Immature natural killer cell (primary cell): ENCODE measurements around the gene SPATS2. TPM values are rescaled to one million over a fixed set of nuclear protein-coding genes. Genes with fewer than 3 reads are reported as not detected.

Source experiments
- DNase-seq, 3 donors: peaks; one replicate each; pipeline ENCODE4 v3.0.0; 2022; ENCODE audit warnings: mixed read lengths in 1 of 3
- H3K27ac Mint-ChIP-seq, 6 donors: one replicate each; pipeline ENCODE4 v1.8.0; 2020; ENCODE audit warnings: mixed read lengths in 6 of 6, mild to moderate bottlenecking in 5 of 6, inconsistent platforms in 4 of 6, moderate library complexity in 3 of 6
- H3K27me3 Mint-ChIP-seq, 3 donors: one replicate each; pipeline ENCODE4 v1.8.0; 2020 to 2021; ENCODE audit warnings: low read depth in 3 of 3, mild to moderate bottlenecking in 3 of 3, mixed read lengths in 3 of 3, moderate library complexity in 3 of 3, inconsistent platforms in 1 of 3
- H3K36me3 Mint-ChIP-seq, 3 donors: one replicate each; pipeline ENCODE4 v1.8.0; 2020; ENCODE audit warnings: mixed read lengths in 3 of 3, inconsistent platforms in 2 of 3, mild to moderate bottlenecking in 2 of 3
- H3K4me1 Mint-ChIP-seq, 2 donors: one replicate each; pipeline ENCODE4 v1.8.0; 2020; ENCODE audit warnings: inconsistent platforms in 2 of 2, mild to moderate bottlenecking in 2 of 2, mixed read lengths in 2 of 2, moderate library complexity in 1 of 2
- H3K4me3 Mint-ChIP-seq, 5 donors: one replicate each; pipeline ENCODE4 v1.8.0; 2020; ENCODE audit warnings: mild to moderate bottlenecking in 5 of 5, mixed read lengths in 5 of 5, inconsistent platforms in 3 of 5, moderate library complexity in 3 of 5
- H3K9me3 Mint-ChIP-seq, 6 donors: one replicate each; pipeline ENCODE4 v1.8.0; 2020; ENCODE audit warnings: mild to moderate bottlenecking in 6 of 6, mixed read lengths in 6 of 6, inconsistent platforms in 4 of 6, moderate library complexity in 3 of 6
- polyA plus RNA-seq, 3 donors: library from polyadenylated mRNA; unstranded; fragments of 300-500 nt; fragmentation: Illumina TruSeq; gene quantifications; one replicate each; pipeline ENCODE4 v1.2.3, GENCODE V29; 2021

SPATS2 gene
- polyA plus RNA-seq, 3 donors from 2014 or later, result 3.1 to 10.8 TPM; not detected in 1

DNA sequence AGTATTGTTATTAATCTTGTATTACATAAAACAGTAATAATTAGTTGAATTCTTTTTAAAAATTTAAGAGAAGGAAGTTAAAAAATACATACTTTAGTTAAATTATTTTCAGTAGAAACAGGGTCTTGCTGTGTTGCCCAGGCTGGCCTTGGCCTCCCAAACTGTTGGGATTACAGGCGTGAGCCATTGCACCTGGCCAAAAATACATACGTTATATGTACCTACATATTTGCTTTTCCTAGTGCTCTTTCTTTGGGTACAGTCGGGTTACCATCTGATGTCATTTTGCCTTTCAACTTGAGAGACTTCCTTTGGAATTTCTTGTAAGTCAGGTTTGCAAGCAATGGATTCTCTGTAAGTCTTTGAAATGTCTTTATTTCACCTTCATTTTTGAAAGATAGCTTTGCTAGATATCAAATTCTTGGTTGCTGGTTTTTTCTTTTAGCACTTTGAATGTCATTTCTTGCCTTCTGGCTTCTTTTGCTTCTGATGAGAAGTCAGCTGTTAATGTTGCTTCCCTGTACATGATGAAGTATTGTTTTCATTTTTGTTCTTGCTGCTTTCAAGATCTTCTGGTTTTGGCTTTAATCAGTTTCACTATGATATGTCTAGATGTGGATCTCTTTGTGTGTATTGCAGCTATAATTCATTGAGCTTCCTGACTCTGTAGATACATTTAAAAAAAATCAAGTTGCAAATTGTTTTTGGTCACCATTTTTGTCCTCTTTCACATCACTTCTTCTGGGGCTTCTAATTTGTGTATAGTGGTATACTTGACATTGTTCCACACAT is 84.4 kb downstream of the SPATS2 start:
- H3K4me1 Mint-ChIP-seq, result no peaks in the 10 kb centered on the region
- no peaks in the 10 kb centered on the region for H3K9me3 Mint-ChIP-seq
- H3K27me3 Mint-ChIP-seq, result peaks cover 0 to 3% (median 0%) of the 10 kb centered on the region in 3 donors
- no peak overlapping the region for H3K4me3 Mint-ChIP-seq
- no peak overlapping the region for H3K27ac Mint-ChIP-seq
- H3K36me3 Mint-ChIP-seq, result peaks cover 0 to 4% (median 0%) of the 10 kb centered on the region in 3 donors
- DNase-seq, result no peak

DNA sequence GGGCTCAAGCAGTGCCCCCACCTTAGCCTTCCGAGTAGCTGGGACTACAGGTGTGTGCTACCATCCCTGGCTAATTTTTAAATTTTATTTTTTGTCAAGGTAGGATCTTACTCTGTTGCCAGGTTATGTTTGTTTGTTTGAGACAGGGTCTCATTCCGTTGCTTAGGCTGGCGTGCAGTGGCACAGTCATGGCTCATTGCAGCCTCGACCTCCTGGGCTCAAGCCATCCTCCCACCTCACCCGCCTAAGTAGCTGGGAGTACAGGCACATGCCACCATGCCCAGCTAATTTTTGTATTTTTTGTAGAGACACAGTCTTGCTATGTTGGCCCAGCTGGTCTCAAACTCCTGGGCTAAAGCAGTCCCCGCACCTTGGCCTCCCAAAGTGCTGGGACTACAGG is 88.2 kb downstream of the SPATS2 start:
- DNase-seq, result no peak
- Mint-ChIP-seq H3K36me3 (peaks cover 0 to 4% (median 4%) of the 10 kb centered on the region in 3 donors), H3K27me3 (no peaks in the 10 kb centered on the region), H3K9me3 (peaks cover 0 to 2% (median 0%) of the 10 kb centered on the region in 6 donors), H3K4me1 (no peaks in the 10 kb centered on the region), H3K27ac (no peak overlapping the region), H3K4me3 (no peak overlapping the region)

DNA sequence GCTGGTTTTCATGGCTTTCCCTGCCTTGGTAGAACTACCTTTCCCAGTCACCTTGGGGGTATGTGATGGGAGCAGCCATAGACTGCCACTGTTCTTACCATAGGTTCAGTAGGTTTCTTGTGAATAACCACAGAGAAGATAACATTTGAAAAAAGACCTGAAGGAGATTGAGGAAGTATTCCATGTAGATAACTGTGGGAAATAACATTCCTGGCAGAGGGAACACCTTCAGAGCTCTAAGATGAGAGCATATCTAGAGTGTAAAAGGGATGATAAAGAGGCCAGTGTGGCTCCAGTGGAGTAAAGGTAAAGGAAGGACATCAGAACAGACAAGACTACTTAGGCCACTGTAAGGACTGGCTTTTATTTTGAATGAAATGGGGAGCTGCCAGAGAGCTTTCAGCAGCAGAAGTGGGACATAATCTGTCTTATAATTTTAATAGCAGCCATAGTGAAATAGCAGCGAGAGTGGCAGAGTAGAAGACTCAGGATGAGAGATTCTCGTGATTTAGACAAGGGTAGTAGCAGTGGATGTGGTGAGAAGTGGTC is 88.9 kb downstream of the SPATS2 start:
- H3K27me3 Mint-ChIP-seq, result no peaks in the 10 kb centered on the region
- peaks cover 4 to 5% (median 4%) of the 10 kb centered on the region in 3 donors for H3K36me3 Mint-ChIP-seq
- H3K27ac Mint-ChIP-seq, result no peak overlapping the region
- no peak overlapping the region for H3K4me3 Mint-ChIP-seq
- DNase-seq, result no peak
- H3K4me1 Mint-ChIP-seq, result no peaks in the 10 kb centered on the region
- peaks cover 0 to 2% (median 0%) of the 10 kb centered on the region in 6 donors for H3K9me3 Mint-ChIP-seq

DNA sequence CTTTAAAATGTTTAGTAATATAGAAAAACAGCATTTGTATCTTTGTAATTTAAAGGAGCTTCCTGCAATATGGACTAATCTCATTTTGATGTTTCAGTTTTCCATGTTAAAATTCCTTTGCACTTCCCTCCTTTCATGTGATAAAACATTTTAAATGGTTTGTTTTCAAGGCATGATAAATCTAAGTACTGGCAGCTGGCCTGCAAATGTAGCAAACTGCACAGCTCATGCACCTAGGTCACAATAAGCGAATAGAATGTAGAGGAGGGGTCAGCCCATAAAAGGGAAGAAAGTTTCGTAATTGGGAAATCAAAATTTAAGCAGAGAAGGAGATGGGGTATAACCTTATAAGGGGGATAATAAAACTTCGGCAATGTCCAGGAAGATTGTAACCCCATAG is 91.6 kb downstream of the SPATS2 start:
- H3K27ac Mint-ChIP-seq, result no peak overlapping the region
- no peak for DNase-seq

DNA sequence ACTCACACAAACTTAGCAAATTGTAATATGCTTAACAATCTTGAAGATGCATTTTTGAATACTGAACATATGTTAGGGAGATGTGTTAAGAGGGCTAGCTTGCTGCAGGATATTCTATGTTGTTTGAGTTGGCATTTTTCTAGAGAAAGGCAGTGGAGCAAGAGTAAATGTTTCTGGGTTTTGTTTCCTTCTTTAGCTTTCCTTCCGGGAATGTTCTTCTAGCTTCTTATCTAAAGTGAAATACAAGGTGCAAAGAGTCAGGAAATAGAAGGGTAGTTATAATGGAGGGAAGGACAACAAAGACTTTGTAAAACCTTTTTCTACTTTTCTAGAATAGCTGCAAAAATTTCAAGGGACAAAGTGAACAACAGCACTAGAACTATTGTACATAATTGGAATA is 94.0 kb downstream of the SPATS2 start:
- peaks cover 4 to 9% (median 9%) of the 10 kb centered on the region in 3 donors for H3K36me3 Mint-ChIP-seq
- H3K4me1 Mint-ChIP-seq, result no peaks in the 10 kb centered on the region
- no peaks in the 10 kb centered on the region for H3K27me3 Mint-ChIP-seq
- no peak for DNase-seq
- peak overlapping the region in 1 of 6 donors; percentile 15 for H3K27ac Mint-ChIP-seq
- peaks cover 0 to 2% (median 0%) of the 10 kb centered on the region in 6 donors for H3K9me3 Mint-ChIP-seq
- H3K4me3 Mint-ChIP-seq, result no peak overlapping the region

More for the DNA sequence above, 91.6 kb downstream of the SPATS2 start:
- peaks cover 0 to 2% (median 0%) of the 10 kb centered on the region in 6 donors for H3K9me3 Mint-ChIP-seq
- H3K4me1 Mint-ChIP-seq, result no peaks in the 10 kb centered on the region
- no peaks in the 10 kb centered on the region for H3K27me3 Mint-ChIP-seq
- H3K4me3 Mint-ChIP-seq, result no peak overlapping the region
- peaks cover 4 to 9% (median 7%) of the 10 kb centered on the region in 3 donors for H3K36me3 Mint-ChIP-seq

DNA sequence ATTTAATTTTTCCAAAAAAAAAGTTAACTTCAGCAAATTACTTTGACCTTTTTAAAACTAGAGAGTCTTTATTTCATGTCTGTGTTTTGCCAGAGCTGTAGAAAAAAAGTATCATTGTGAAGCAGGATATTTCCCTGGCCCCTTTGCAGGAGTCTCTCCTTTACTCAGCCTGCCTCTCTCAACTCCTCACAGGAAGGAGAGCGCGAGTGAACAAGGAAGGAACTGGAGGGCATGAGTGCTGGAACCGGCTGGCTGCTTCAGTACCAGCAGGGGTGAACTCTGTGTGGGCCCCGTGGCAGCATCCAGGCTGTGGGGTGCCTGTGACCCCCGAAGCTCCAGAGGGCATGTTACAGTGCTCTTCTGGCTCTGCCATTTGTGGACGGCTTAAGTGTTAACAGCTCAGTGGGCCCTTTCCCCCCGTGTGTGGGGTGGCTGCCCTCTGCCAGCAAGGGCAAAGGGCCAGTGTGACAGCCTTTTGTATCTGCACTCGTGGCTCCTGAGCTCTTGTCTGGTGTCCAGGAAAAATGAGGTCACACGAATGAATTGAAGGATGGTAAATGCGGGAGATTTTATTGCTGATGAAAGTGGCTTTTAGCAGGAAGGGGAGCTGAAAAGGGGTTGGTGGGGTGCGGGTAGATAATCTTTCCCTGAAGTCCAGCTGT is 95.0 kb downstream of the SPATS2 start:
- H3K4me1 Mint-ChIP-seq, result no peaks in the 10 kb centered on the region
- peaks cover 4 to 13% (median 9%) of the 10 kb centered on the region in 3 donors for H3K36me3 Mint-ChIP-seq
- H3K27me3 Mint-ChIP-seq, result no peaks in the 10 kb centered on the region
- H3K4me3 Mint-ChIP-seq, result no peak overlapping the region
- no peak overlapping the region for H3K27ac Mint-ChIP-seq
- no peak for DNase-seq
- peaks cover 0 to 2% (median 0%) of the 10 kb centered on the region in 6 donors for H3K9me3 Mint-ChIP-seq

DNA sequence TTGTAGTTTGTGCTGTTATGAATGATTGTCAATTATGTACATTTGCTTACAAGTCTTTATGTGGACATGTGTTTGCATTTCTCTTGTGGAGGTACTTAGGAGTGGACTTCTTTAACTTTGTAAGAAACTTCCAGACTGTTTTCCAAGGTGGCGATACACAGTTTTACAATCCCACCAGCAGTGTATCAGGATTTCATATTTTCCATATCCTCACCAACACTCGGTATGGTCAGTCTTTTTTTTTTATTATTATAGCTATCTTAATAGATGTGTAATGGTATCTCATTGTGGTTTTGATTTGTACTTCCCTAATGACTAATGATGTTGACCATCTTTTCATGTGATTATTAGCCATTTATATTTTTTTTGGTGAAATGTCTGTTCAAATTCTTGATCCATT is 97.9 kb downstream of the SPATS2 start:
- Mint-ChIP-seq H3K9me3 (peaks cover 0 to under 1% (median 0%) of the 10 kb centered on the region in 6 donors), H3K27ac (no peak overlapping the region), H3K4me1 (no peaks in the 10 kb centered on the region), H3K27me3 (no peaks in the 10 kb centered on the region), H3K36me3 (peaks cover 0 to 13% (median 9%) of the 10 kb centered on the region in 3 donors), H3K4me3 (no peak overlapping the region)
- no peak for DNase-seq

DNA sequence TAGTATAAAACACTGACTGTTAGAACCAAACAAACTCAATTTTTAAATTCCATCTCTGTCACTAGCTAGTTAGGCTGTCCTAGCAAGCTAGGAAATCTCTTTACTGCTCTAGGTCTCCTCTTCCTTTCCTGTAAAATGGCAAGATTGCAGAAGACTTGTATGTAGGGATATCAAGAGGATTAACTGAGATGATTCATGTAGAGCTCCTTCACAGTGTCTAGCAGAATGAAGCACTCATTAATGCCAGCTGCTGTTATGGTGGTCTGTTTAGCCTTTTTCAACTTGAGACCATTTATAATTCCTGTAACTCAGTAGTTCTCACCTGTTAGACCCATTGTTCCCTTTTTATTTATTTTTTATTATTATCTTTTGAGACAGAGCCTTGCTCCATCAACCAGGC is 103.7 kb downstream of the SPATS2 start:
- no peak for DNase-seq
- Mint-ChIP-seq H3K27me3 (peaks cover 0 to 2% (median 0%) of the 10 kb centered on the region in 3 donors), H3K4me1 (no peaks in the 10 kb centered on the region)

DNA sequence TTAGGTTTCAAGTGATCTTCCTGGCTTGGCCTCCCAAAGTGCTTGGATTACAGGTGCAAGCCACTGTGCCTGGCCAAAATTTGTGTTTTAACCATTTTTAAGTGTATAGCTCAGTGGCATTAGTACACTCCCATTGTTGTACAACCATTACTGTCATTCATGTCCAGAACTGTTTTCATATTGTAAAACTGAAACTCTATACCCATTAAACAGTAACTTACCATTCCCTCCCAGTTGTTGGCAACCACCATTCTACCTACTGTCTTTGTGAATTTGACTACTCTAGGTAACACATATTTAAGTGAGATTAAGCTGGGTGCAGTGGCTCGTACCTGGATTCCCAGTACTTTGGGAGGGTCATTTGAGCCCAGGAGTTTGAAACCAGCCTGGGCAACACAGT is 104.3 kb downstream of the SPATS2 start:
- Mint-ChIP-seq H3K9me3 (no peaks in the 10 kb centered on the region), H3K27ac (no peak overlapping the region)
- DNase-seq, result no peak

More for the DNA sequence above, 103.7 kb downstream of the SPATS2 start:
- H3K4me3 Mint-ChIP-seq, result no peak overlapping the region
- peaks cover 0 to 8% (median 7%) of the 10 kb centered on the region in 3 donors for H3K36me3 Mint-ChIP-seq
- no peaks in the 10 kb centered on the region for H3K9me3 Mint-ChIP-seq
- no peak overlapping the region for H3K27ac Mint-ChIP-seq

DNA sequence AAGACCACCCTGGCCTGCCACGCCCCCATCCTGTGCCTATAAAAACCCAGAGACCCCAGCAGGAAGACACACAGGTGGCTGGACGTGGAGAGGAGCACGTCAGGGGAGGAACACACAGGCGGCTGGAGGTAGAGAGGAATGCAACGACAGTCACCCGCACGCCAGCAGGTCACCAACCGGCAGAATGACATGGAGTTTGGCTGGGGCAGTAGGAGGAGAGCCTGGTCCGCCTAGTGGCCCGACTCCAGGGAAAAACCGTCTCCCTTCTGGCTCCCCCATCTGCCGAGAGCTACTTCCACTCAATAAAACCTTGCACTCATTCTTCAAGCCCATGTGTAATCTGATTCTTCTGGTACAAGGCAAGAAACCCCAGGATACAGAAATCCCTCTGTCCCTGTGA is 108.8 kb downstream of the SPATS2 start:
- Mint-ChIP-seq H3K27me3 (peaks cover 0 to 2% (median 0%) of the 10 kb centered on the region in 3 donors), H3K4me3 (no peak overlapping the region), H3K4me1 (peaks cover 6 to 20% of the 10 kb centered on the region in 2 donors), H3K36me3 (peaks cover 0 to 4% (median 0%) of the 10 kb centered on the region in 3 donors), H3K9me3 (no peaks in the 10 kb centered on the region), H3K27ac (no peak overlapping the region)
- DNase-seq, result no peak

More for the DNA sequence above, 104.3 kb downstream of the SPATS2 start:
- Mint-ChIP-seq H3K27me3 (peaks cover 0 to 2% (median 0%) of the 10 kb centered on the region in 3 donors), H3K36me3 (peaks cover 0 to 8% (median 4%) of the 10 kb centered on the region in 3 donors), H3K4me3 (no peak overlapping the region), H3K4me1 (peaks cover 0 to 1% of the 10 kb centered on the region in 2 donors)

DNA sequence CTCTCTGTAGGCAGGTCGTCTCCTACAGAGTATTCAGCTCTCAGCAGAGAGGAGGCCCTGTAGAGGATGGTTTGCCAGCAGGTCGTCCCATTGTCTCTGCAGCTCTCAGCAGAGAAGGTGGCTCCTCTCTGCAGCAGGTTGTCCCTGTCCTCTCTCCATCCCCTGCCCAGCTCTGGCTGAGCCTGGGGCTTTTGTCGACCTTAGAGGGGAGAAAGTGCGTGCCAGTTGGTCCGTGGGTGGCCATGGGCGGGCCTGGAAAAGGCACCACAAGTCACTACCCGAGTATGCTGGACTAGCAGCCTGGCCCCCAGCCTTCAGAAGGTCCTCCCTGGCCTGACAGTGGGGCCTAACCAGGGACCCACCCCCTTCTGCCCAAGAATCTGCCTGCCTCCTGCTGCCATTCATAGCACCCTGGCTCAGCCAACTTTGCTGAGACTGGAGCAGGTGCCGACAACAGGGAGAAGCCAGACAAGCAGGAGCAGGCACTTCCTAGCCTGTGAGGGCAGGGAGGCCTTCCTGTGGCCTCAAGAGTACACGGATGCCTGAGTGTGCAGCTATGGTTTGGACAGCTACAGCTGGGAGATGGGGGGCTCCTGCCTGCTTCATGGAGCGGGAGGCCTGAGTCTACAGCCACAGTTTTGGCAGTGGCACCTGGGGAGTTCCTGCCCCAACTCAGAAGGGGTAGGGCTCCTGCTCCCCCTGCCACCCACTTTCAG is 111.8 kb downstream of the SPATS2 start:
- no peaks in the 10 kb centered on the region for H3K9me3 Mint-ChIP-seq
- no peak overlapping the region for H3K27ac Mint-ChIP-seq
- no peaks in the 10 kb centered on the region for H3K27me3 Mint-ChIP-seq
- peaks cover 6 to 20% of the 10 kb centered on the region in 2 donors for H3K4me1 Mint-ChIP-seq
- H3K4me3 Mint-ChIP-seq, result no peak overlapping the region
- no peak for DNase-seq
- no peaks in the 10 kb centered on the region for H3K36me3 Mint-ChIP-seq

DNA sequence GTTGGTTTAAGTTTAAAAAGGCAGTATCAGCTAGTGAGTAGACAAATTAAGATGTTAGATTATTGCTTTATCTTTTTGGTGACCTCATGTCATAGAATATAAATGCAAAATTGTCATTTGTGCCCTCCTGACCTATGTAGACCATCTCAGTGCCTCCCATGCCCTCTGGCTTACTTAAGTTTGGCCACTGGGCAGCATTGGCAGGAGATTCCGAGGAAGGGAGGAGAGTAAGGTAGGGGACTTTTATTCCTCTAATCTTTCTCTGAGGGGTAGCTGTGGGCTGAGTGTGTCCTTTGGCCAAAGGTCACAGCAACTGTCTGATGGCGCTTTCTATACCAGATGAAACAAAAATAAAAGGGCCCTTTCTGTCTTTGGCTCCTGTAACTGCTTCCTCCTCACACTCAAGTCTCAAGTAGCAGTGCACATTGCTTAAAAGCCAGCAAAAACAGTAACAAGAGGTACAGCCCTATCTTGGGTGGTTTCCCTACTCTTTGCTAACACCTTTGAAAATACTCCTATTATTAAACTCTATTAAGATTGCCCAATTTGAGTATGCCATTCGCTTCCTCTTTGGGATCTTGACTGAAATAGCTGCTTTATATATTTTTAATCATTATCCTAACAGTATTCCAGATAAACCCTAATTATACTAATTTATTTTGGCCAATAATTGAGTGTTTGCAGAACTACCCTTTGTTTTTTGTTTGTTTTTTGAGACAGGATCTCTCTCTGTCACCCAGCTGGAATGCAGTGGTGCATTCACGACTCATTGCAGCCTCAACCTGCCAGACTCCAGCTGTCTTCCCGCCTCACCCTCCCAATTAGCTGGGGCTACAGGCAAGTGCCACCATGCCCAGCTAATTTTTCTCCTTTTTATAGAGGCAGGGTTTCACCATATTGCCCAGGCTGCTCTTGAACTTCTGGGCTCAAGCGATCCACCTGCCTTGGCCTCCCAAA is 115.1 kb downstream of the SPATS2 start:
- Mint-ChIP-seq H3K4me3 (no peak overlapping the region), H3K27me3 (no peaks in the 10 kb centered on the region), H3K27ac (no peak overlapping the region), H3K4me1 (peaks cover 2 to 15% of the 10 kb centered on the region in 2 donors), H3K36me3 (peaks cover 0 to 4% (median 3%) of the 10 kb centered on the region in 3 donors), H3K9me3 (no peaks in the 10 kb centered on the region)
- no peak for DNase-seq

DNA sequence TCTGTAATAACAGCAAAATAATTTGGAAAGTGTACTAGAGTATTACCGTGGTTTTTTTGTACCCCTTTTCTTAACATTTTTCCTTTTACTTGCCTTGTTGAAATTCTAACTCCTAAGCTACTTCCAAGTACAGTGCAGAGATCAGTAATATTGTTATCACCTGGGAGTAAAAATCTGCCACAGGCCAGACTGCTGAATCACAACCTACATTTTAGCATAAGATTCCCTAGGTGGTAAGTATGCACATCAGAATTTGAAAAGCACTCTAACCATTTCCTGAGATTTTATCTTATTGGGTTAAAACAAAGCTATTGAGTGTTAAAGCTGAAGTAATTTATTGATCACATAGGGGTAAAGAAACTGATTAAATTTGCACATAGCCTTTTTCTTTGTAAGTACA is 116.4 kb downstream of the SPATS2 start:
- Mint-ChIP-seq H3K4me3 (no peak overlapping the region), H3K27ac (no peak overlapping the region), H3K4me1 (peaks cover 0 to 2% of the 10 kb centered on the region in 2 donors), H3K27me3 (no peaks in the 10 kb centered on the region), H3K36me3 (peaks cover 0 to 4% (median 3%) of the 10 kb centered on the region in 3 donors), H3K9me3 (no peaks in the 10 kb centered on the region)
- DNase-seq, result no peak
